H1 (cell line): ENCODE measurements around the gene TDP2. TPM values are rescaled to one million over a fixed set of nuclear protein-coding genes. Genes with fewer than 3 reads are reported as not detected.

Experiments
- CTCF ChIA-PET: fragments of 300-600 bp; sonication (Branson Sonifier 250); formaldehyde crosslinking; loops from one replicate; lab custom pipeline; 2021; ENCODE audit not compliant: partially characterized antibody; lab: Charles Lee
- POLR2A ChIA-PET: fragments of 300-600 bp; sonication (Branson Sonifier 250); formaldehyde crosslinking; loops from one replicate; lab custom pipeline; 2021; ENCODE audit warnings: inconsistent platforms; ENCODE audit not compliant: partially characterized antibody; lab: Charles Lee
- DNase-seq, 2 experiments: peaks; one replicate each; pipeline versions ENCODE4 v3.0.0 to v3.0.0-alpha.2; 2010 to 2022; ENCODE audit warnings: low spot score in 2 of 2, low read depth in 1 of 2, mixed read lengths in 1 of 2
- FAIRE-seq: peaks from 2 replicates; lab custom pipeline; 2011; peaks lifted over from hg19 to GRCh38; lab: Jason Lieb, UNC
- H2AFZ ChIP-seq: 2 replicates; pipeline ENCODE4 v1.8.1; 2012; ENCODE audit warnings: low read length, inconsistent platforms
- H2AK5ac ChIP-seq: 2 replicates; pipeline ENCODE4 v1.6.1; 2013; ENCODE audit warnings: low read depth, low read length
- H2BK120ac ChIP-seq: replicated peaks from 2 replicates; pipeline ENCODE3; 2013; ENCODE audit warnings: low read depth, low read length, inconsistent platforms
- H2BK12ac ChIP-seq: 2 replicates; pipeline ENCODE4 v1.6.1; 2013; ENCODE audit warnings: low read depth, low read length
- H2BK15ac ChIP-seq: 2 replicates; pipeline ENCODE4 v1.6.1; 2013; ENCODE audit warnings: low read length
- H2BK20ac ChIP-seq: 2 replicates; pipeline ENCODE4 v1.6.1; 2013; ENCODE audit warnings: low read length
- H2BK5ac ChIP-seq: 2 replicates; pipeline ENCODE4 v1.6.1; 2013; ENCODE audit warnings: low read depth, low read length
- H3K14ac ChIP-seq: 2 replicates; pipeline ENCODE4 v1.6.1; 2013; ENCODE audit warnings: inconsistent platforms; ENCODE audit not compliant: insufficient read length
- H3K18ac ChIP-seq: 2 replicates; pipeline ENCODE4 v1.6.1; 2013; ENCODE audit warnings: low read length; ENCODE audit errors: extremely low read depth
- H3K23ac ChIP-seq: 2 replicates; pipeline ENCODE4 v1.6.1; 2013; ENCODE audit warnings: inconsistent platforms; ENCODE audit not compliant: insufficient read length
- H3K23me2 ChIP-seq: 2 replicates; pipeline ENCODE4 v1.6.1; 2013; ENCODE audit warnings: low read depth, low read length
- H3K27ac ChIP-seq: 2 replicates; pipeline ENCODE4 v1.6.1; 2011; ENCODE audit warnings: low read depth, low read length, inconsistent platforms
- H3K27me3 ChIP-seq, 4 experiments: replicated peaks in 1 of 4; 1 replicate in 1 of 4; 2 replicates in 3 of 4; pipeline versions ENCODE4 v1.6.1 to v1.8.1; 2011 to 2013; ENCODE audit warnings: low read length in 3 of 4, mild to moderate bottlenecking in 3 of 4, inconsistent platforms in 2 of 4, mixed read lengths in 2 of 4, moderate library complexity in 1 of 4; ENCODE audit not compliant: control insufficient read depth in 3 of 4, insufficient read depth in 3 of 4; ENCODE audit errors: extremely low read depth in 1 of 4
- H3K36me3 ChIP-seq, 4 experiments: 2 replicates each; pipeline versions ENCODE4 v1.6.1 to v1.8.1; 2011 to 2013; ENCODE audit warnings: mild to moderate bottlenecking in 4 of 4, low read length in 3 of 4, moderate library complexity in 2 of 4, control low read depth in 1 of 4, inconsistent platforms in 1 of 4; ENCODE audit not compliant: insufficient read depth in 4 of 4, control insufficient read depth in 2 of 4
- H3K4ac ChIP-seq: replicated peaks from 2 replicates; pipeline ENCODE3; 2013; ENCODE audit warnings: low read length, low read depth, mixed read lengths, inconsistent platforms; ENCODE audit not compliant: insufficient read length
- H3K4me1 ChIP-seq, 4 experiments: replicated peaks in 1 of 4; 1 replicate in 1 of 4; 2 replicates in 3 of 4; pipeline versions ENCODE4 v1.6.1 to v1.8.1; 2011 to 2013; ENCODE audit warnings: low read length in 3 of 4, inconsistent platforms in 2 of 4, mixed read lengths in 1 of 4; ENCODE audit not compliant: insufficient read depth in 4 of 4, control insufficient read depth in 3 of 4
- H3K4me2 ChIP-seq, 2 experiments: 2 replicates each; pipeline versions ENCODE4 v1.6.1 to v1.8.1; 2011 to 2013; ENCODE audit warnings: low read depth in 2 of 2, low read length in 2 of 2, control low read depth in 1 of 2, inconsistent platforms in 1 of 2, mild to moderate bottlenecking in 1 of 2; ENCODE audit not compliant: insufficient read depth in 1 of 2
- H3K4me3 ChIP-seq, 4 experiments: fragments of 200-600, 300-600 bp in 1 of 4; sonication (generic), shearing (Covaris generic), sonication (Bioruptor Twin) in 1 of 4; 2 replicates each; pipeline versions ENCODE4 v1.5.1 to v1.8.1; 2011 to 2016; ENCODE audit warnings: low read length in 4 of 4, low read depth in 3 of 4, control low read depth in 2 of 4, inconsistent platforms in 2 of 4, mild to moderate bottlenecking in 2 of 4, mixed read lengths in 1 of 4, moderate library complexity in 1 of 4; ENCODE audit not compliant: insufficient read depth in 2 of 4; ENCODE audit errors: extremely low read depth in 1 of 4
- H3K56ac ChIP-seq: replicated peaks from 2 replicates; pipeline ENCODE3; 2013; ENCODE audit warnings: low read depth, mild to moderate bottlenecking, mixed read lengths, low read length, inconsistent platforms; ENCODE audit not compliant: insufficient read length
- H3K79me1 ChIP-seq: 2 replicates; pipeline ENCODE4 v1.6.1; 2013; ENCODE audit warnings: low read depth, low read length, control low read depth
- H3K79me2 ChIP-seq, 2 experiments: 2 replicates each; pipeline versions ENCODE4 v1.6.1 to v1.8.1; 2012 to 2013; ENCODE audit warnings: low read length in 2 of 2, mild to moderate bottlenecking in 2 of 2, inconsistent platforms in 1 of 2; ENCODE audit not compliant: insufficient read depth in 2 of 2, control insufficient read depth in 1 of 2
- H3K9ac ChIP-seq, 4 experiments: replicated peaks in 1 of 4; 1 replicate in 1 of 4; 2 replicates in 3 of 4; pipeline versions ENCODE4 v1.6.1 to v1.8.1; 2011 to 2013; ENCODE audit warnings: low read depth in 3 of 4, low read length in 3 of 4, control low read depth in 2 of 4, mild to moderate bottlenecking in 2 of 4, moderate library complexity in 2 of 4, inconsistent platforms in 1 of 4; ENCODE audit errors: extremely low read depth in 1 of 4
- H3K9me3 ChIP-seq, 2 experiments: 2 replicates each; pipeline versions ENCODE4 v1.6.1 to v1.8.1; 2012 to 2013; ENCODE audit warnings: mild to moderate bottlenecking in 2 of 2, moderate library complexity in 2 of 2, control low read depth in 1 of 2, inconsistent platforms in 1 of 2, low read depth in 1 of 2, low read length in 1 of 2, mixed read lengths in 1 of 2; ENCODE audit not compliant: insufficient read depth in 2 of 2
- H4K20me1 ChIP-seq, 2 experiments: replicated peaks in 1 of 2; 2 replicates each; pipeline versions ENCODE3 to v1.8.1; 2011 to 2013; ENCODE audit warnings: inconsistent platforms in 2 of 2, low read length in 2 of 2, mild to moderate bottlenecking in 1 of 2; ENCODE audit not compliant: insufficient read depth in 2 of 2, control insufficient read depth in 1 of 2
- H4K5ac ChIP-seq: 2 replicates; pipeline ENCODE4 v1.6.1; 2013; ENCODE audit warnings: low read length, low read depth, mixed read lengths, inconsistent platforms; ENCODE audit not compliant: insufficient read length
- H4K8ac ChIP-seq: 2 replicates; pipeline ENCODE4 v1.8.0; 2013; ENCODE audit warnings: mild to moderate bottlenecking, moderate library complexity, low read length, inconsistent platforms; ENCODE audit not compliant: insufficient read depth; ENCODE audit errors: extremely low read depth
- H4K91ac ChIP-seq: replicated peaks from 2 replicates; pipeline ENCODE3; 2013; ENCODE audit warnings: low read length, mixed read lengths, inconsistent platforms; ENCODE audit not compliant: insufficient read length
- CREB1 ChIP-seq: IDR thresholded peaks from 2 replicates; pipeline ENCODE4 v1.6.1; 2012; ENCODE audit warnings: inconsistent platforms
- GABPA ChIP-seq: IDR thresholded peaks from 2 replicates; pipeline ENCODE4 v1.6.1; 2011; ENCODE audit warnings: mild to moderate bottlenecking, low read length, moderate library complexity, borderline replicate concordance; ENCODE audit not compliant: insufficient read depth
- HDAC2 ChIP-seq, 2 experiments: fragments of 300-600 bp in 1 of 2; sonication (generic) in 1 of 2; IDR thresholded peaks; 2 replicates each; pipeline ENCODE4 v1.6.1; 2011 to 2012; ENCODE audit warnings: low read depth in 2 of 2, low read length in 2 of 2, mild to moderate bottlenecking in 2 of 2, moderate library complexity in 2 of 2, borderline replicate concordance in 1 of 2, inconsistent platforms in 1 of 2
- JUN ChIP-seq: IDR thresholded peaks from 2 replicates; pipeline ENCODE4 v1.6.1; 2011; ENCODE audit warnings: low read depth, mild to moderate bottlenecking, improper control_type of control experiment, low read length
- NANOG ChIP-seq: IDR thresholded peaks from 2 replicates; pipeline ENCODE4 v1.6.1; 2011; ENCODE audit warnings: low read length, low read depth, mild to moderate bottlenecking, inconsistent platforms; ENCODE audit not compliant: insufficient read depth, poor library complexity, severe bottlenecking
- NRF1 ChIP-seq: IDR thresholded peaks from 2 replicates; pipeline ENCODE4 v1.6.1; 2011; ENCODE audit warnings: mild to moderate bottlenecking, low read depth, low read length, improper control_type of control experiment
- PHF8 ChIP-seq: fragments of 200-600 bp; sonication (generic); conservative IDR thresholded peaks from 2 replicates; pipeline ENCODE4 v1.7.1; 2012; ENCODE audit warnings: low read depth, mild to moderate bottlenecking, inconsistent platforms, low read length, moderate library complexity
- SAP30 ChIP-seq: fragments of 300-600 bp; sonication (generic); IDR thresholded peaks from 2 replicates; pipeline ENCODE4 v1.7.1; 2012; ENCODE audit warnings: low read length, moderate library complexity, mild to moderate bottlenecking, inconsistent platforms; ENCODE audit not compliant: insufficient read depth, insufficient replicate concordance
- SIX5 ChIP-seq: IDR thresholded peaks from 2 replicates; pipeline ENCODE4 v1.6.1; 2011; ENCODE audit warnings: mild to moderate bottlenecking, low read depth, low read length
- TAF7 ChIP-seq: optimal IDR thresholded peaks from 2 replicates; pipeline ENCODE3; 2011; ENCODE audit warnings: low read depth, mild to moderate bottlenecking, inconsistent platforms, low read length, moderate library complexity, borderline replicate concordance
- TBP ChIP-seq: IDR thresholded peaks from 2 replicates; pipeline ENCODE4 v1.6.1; 2011; ENCODE audit warnings: low read depth, low read length, improper control_type of control experiment
- TEAD4 ChIP-seq: IDR thresholded peaks from 2 replicates; pipeline ENCODE4 v1.6.1; 2012; ENCODE audit warnings: low read depth, low read length, inconsistent platforms, mixed read lengths
- USF2 ChIP-seq: IDR thresholded peaks from 2 replicates; pipeline ENCODE4 v1.6.1; 2011; ENCODE audit warnings: low read length, improper control_type of control experiment
- WGBS, 2 experiments: shearing (Covaris generic) in 1 of 2; methylation state at CpG; one replicate each; pipeline versions ENCODE4 v1.1.6 to v1.1.7; 2013 to 2015; ENCODE audit warnings: low lambda C conversion rate in 2 of 2, mixed read lengths in 2 of 2, inconsistent platforms in 1 of 2, low coverage in 1 of 2, missing lambda C conversion rate in 1 of 2; ENCODE audit not compliant: insufficient replicate concordance in 2 of 2, insufficient coverage in 1 of 2, insufficient read length in 1 of 2; ENCODE audit errors: extremely low coverage in 1 of 2, missing lambda C conversion rate in 1 of 2; 5-methylcytosine and 5-hydroxymethylcytosine counted together
- polyA plus RNA-seq, 7 experiments: library from polyadenylated mRNA; depleted of rRNA in 3 of 7; stranded (reverse) in 5 of 7; unstranded in 2 of 7; fragments of >200 nt in 5 of 7; fragments of 200-250 nt in 2 of 7; gene quantifications; 1 replicate in 5 of 7; 2 replicates in 1 of 7; 4 replicates in 1 of 7; pipeline versions ENCODE4 v1.2.1 to v1.2.3, GENCODE V29; 2011 to 2013; ENCODE audit warnings: missing spikeins in 2 of 7, mixed read lengths in 2 of 7
- total RNA-seq: library from RNA; stranded (reverse); fragmentation: NEBNext Ultra II Directional; extraction: Animal tissue kit (Norgen Biotek cat#: 25700); gene quantifications from 2 replicates; pipeline ENCODE4 v1.2.1, GENCODE V29; 2021

TDP2 gene
- total and polyA plus RNA-seq, 2 of the 8 experiments (the other 6 are each of a cell fraction or from before 2014, with no cell fraction given): 18.8 to 51.6 TPM

GRCh38 chr6:24686946-24687345 is 20.2 kb upstream of the TDP2 start:
- CTCF ChIA-PET: interaction anchor here (0.9 to 1.1 kb wide), 3 partner anchors 41 to 163 kb away, joined by 3 read pairs; partner anchors contain the start of gene KIAA0319
- no peak overlapping the region for H4K5ac ChIP-seq
- peaks cover 3 to 12% (median 8%) of the 10 kb centered on the region in 4 experiments; a peak in 6 of 7 replicates for H3K4me1 ChIP-seq
- FAIRE-seq (no peak), DNase-seq (no peak)
- peaks cover 0 to 3% (median 0%) of the 10 kb centered on the region in 4 experiments; a peak in 1 of 8 replicates for H3K36me3 ChIP-seq
- TF ChIP-seq NRF1 (no peak), USF2 (no peak), JUN (no peak), HDAC2 (IDR thresholded peaks at IDR 0.05; ENCODE audit: borderline replicate concordance in 1 of 2, low read depth in 2 of 2, low read length in 2 of 2) (no peak), TAF7 (no peak), PHF8 (no peak), SAP30 (no peak), TEAD4 (no peak), GABPA (no peak), NANOG (no peak), TBP (no peak), CREB1 (no peak), SIX5 (no peak)
- H2BK15ac ChIP-seq: no peak overlapping the region
- 92% methylated on average over 4 of the region's 4 CpGs; no CpG with 5 or more reads in 1 of the 2 experiments for WGBS, 2 experiments
- H3K23ac ChIP-seq: no peak overlapping the region
- no peaks in the 10 kb centered on the region for H3K9me3 ChIP-seq
- no peak overlapping the region for H2AK5ac ChIP-seq
- no peak overlapping the region for H3K4ac ChIP-seq
- peaks cover 0 to 5% (median 0%) of the 10 kb centered on the region in 4 experiments; a peak in 1 of 7 replicates for H3K27me3 ChIP-seq
- H2BK120ac ChIP-seq: no peak overlapping the region
- no peak overlapping the region for H2BK12ac ChIP-seq
- no peaks in the 10 kb centered on the region for H4K20me1 ChIP-seq
- H3K79me2 ChIP-seq: 0 out of 4 replicates have a peak, but pooled peaks cover 0 to 4% of the 10 kb centered on the region in 2 experiments
- no peak overlapping the region for H3K14ac ChIP-seq
- H3K23me2 ChIP-seq: no peaks in the 10 kb centered on the region
- no peak overlapping the region for H2AFZ ChIP-seq
- H3K4me2 ChIP-seq: no peak overlapping the region
- H3K4me3 ChIP-seq: no peak overlapping the region
- H4K8ac ChIP-seq: no peak overlapping the region
- no peak overlapping the region for H3K27ac ChIP-seq
- H3K79me1 ChIP-seq: no peaks in the 10 kb centered on the region
- no peak overlapping the region for H2BK5ac ChIP-seq
- H4K91ac ChIP-seq: no peak overlapping the region
- H3K18ac ChIP-seq: no peak overlapping the region
- POLR2A ChIA-PET: no interaction called here
- H2BK20ac ChIP-seq: no peak overlapping the region
- no peak overlapping the region for H3K9ac ChIP-seq
- H3K56ac ChIP-seq: no peak overlapping the region
